ENCODE results near the gene ATP2C1.

The ATP2C1 gene

GRCh38 chr3:130894130-130894985 is 474 bp downstream of the ATP2C1 start:
- DNase-seq = peak; percentile 87

GRCh38 chr3:130894986-130895280 is 1.0 kb downstream of the ATP2C1 start:
- no peak for DNase-seq

- DNase-seq = no peak
These were observed 2.0 kb downstream of the ATP2C1 start for GRCh38 chr3:130895690-130896488.

- no peak for DNase-seq
These were observed 3.4 kb downstream of the ATP2C1 start for GRCh38 chr3:130897316-130897715.

- DNase-seq = no peak
These were observed 7.1 kb downstream of the ATP2C1 start for GRCh38 chr3:130900959-130901358.

GRCh38 chr3:130901463-130902204 is 7.8 kb downstream of the ATP2C1 start:
- no peak for DNase-seq

- DNase-seq = no peak
These were observed 9.6 kb downstream of the ATP2C1 start for GRCh38 chr3:130903412-130903908.

- DNase-seq = no peak
These were observed 10.6 kb downstream of the ATP2C1 start for GRCh38 chr3:130904491-130904890.

- no peak for DNase-seq
These were observed 11.7 kb downstream of the ATP2C1 start for GRCh38 chr3:130905551-130905950.

- no peak for DNase-seq
These were observed 12.6 kb downstream of the ATP2C1 start for GRCh38 chr3:130906374-130906995.

- no peak for DNase-seq
These were observed 13.6 kb downstream of the ATP2C1 start for GRCh38 chr3:130907500-130907899.

GRCh38 chr3:130907966-130908365 is 14.1 kb downstream of the ATP2C1 start:
- no peak for DNase-seq

GRCh38 chr3:130915567-130916292 is 21.8 kb downstream of the ATP2C1 start:
- DNase-seq = no peak

GRCh38 chr3:130916507-130917167 is 22.8 kb downstream of the ATP2C1 start:
- no peak for DNase-seq

- DNase-seq = no peak
These were observed 24.4 kb downstream of the ATP2C1 start for GRCh38 chr3:130918328-130918727.

GRCh38 chr3:130925628-130926027 is 31.7 kb downstream of the ATP2C1 start:
- DNase-seq = no peak

- no peak for DNase-seq
These were observed 32.6 kb downstream of the ATP2C1 start for GRCh38 chr3:130926504-130926903.

GRCh38 chr3:130929804-130930203 is 35.9 kb downstream of the ATP2C1 start:
- no peak for DNase-seq

GRCh38 chr3:130932979-130933378 is 39.1 kb downstream of the ATP2C1 start:
- no peak for DNase-seq

GRCh38 chr3:130933801-130934345 is 40.0 kb downstream of the ATP2C1 start:
- no peak for DNase-seq
